Activated CD8-positive, alpha-beta memory T cell treated with anti-CD3 and anti-CD28 coated beads, Interleukin-2, amount 50 U/mL, for 48 hours (primary cell): ENCODE measurements around the gene TMEM198.
A peak's percentile ranks its signal among the peaks of the same experiment; 100 is the strongest.

ENCODE experiments used
- DNase-seq: peaks from one replicate; pipeline ENCODE4 v3.0.0-alpha.2; 2020

The TMEM198 gene

DNA sequence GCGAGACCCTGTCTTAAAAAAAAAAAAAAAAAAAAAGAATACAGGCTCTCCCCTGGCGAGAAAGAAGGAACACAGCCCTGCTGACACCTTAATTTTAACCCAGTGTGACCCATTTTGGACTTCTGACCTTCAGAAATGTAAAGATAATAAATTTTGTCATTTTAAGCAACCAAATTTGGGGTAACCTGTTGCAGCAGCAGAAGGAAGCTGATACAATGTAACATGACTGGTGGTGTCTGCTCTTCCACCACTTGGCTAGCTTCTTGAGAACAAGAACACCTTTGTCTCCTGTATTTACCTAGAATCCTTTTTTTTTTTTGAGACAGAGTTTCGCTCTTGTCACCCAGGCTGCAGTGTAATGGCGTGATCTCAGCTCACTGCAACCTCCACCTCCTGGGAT lies 47.3 kb downstream of the TMEM198 start:
- no peak for DNase-seq

GRCh38 chr2:219592736-219593135 lies 48.9 kb downstream of the TMEM198 start:
- no peak for DNase-seq

DNA sequence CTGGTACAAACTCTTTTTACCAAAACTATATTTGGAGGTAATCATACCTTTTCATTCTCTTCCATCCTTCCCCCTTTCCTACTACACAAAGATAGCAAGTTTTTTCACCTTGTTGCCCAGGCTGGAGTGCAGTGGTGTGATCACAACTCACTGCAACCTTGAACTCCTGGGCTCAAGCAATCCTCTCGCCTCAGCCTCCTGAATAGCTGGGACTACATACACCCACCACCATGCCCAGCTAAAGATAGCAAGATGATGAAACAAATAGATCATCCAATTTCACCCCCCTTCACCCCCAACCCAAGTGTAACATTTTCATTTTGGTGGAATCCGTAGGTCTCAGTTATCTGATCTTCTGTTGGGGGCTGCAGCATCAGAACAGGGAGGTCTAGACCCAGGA lies 49.3 kb downstream of the TMEM198 start:
- DNase-seq, result no peak

- no peak for DNase-seq
Measured at GRCh38 chr2:219595256-219595655, 51.4 kb downstream of the TMEM198 start.

DNA sequence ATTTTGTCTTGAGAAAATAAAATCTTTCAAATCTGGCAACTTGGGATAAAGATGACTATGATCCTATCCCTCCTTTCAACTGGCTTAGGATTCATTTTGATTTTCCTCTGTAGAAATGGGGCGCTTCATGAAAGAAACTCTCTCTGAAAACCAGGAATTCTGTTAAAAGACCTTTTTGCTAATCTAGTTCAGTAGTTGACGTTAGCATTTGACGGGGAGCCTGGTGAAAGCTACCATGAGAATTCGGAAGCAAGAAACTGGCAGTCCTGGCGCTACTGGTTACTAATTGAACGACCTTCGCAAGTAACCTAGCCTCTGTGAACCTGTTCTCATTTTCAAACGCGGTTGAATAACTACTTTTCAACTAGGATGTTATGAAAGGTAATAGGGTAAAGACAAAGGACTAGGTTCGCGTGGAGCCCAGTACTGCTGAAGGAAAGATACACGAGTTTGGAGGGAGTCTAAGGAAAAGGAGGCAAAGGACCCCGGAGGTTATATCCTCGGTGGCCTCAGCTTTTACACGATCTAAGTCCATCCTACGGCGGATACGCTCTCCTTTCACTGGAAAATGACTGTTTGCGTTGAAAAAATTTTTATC lies 53.2 kb downstream of the TMEM198 start:
- no peak for DNase-seq

DNA sequence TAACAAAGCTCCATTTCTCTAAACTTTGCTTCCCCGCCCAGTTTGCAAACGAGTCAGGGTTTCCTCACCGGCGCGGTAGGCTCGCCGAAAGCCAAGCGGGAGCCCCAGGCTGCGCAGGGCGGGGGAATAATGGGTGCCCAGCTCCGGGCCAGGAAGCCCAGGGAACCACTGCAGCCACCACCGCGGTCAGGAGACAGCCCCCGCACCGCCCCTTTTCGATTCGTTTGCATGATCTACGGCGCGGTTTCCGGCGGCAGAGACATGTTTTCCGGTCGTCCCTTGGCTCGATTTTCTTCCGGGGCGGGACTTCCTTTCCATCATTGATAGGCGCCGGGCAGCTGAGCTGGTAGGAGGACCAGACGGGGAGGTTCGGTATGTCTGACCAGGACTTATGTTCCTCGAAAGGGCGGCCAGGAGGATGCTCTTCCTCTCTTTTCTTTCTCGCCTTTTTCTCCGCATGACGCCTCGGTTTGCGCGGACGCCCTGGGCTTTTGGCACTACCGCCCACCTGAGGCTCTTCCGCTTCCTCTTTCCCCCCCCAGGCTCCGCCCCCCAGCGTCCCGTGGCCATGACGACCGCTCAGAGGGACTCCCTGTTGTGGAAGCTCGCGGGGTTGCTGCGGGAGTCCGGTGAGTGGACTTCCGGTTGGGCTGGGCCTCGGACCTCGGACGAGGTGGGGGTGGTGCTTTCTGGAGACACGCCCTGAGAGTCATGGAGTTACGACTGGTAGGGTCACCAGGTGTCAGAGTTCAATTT lies 53.9 kb downstream of the TMEM198 start, which contains the start of gene STK11IP:
TSS of gene STK11IP (plus strand) at position 306 of the 756 bp plus-strand sequence. CDS start at position 569, 263 bp downstream.
- DNase-seq, result peak; percentile 93

DNA sequence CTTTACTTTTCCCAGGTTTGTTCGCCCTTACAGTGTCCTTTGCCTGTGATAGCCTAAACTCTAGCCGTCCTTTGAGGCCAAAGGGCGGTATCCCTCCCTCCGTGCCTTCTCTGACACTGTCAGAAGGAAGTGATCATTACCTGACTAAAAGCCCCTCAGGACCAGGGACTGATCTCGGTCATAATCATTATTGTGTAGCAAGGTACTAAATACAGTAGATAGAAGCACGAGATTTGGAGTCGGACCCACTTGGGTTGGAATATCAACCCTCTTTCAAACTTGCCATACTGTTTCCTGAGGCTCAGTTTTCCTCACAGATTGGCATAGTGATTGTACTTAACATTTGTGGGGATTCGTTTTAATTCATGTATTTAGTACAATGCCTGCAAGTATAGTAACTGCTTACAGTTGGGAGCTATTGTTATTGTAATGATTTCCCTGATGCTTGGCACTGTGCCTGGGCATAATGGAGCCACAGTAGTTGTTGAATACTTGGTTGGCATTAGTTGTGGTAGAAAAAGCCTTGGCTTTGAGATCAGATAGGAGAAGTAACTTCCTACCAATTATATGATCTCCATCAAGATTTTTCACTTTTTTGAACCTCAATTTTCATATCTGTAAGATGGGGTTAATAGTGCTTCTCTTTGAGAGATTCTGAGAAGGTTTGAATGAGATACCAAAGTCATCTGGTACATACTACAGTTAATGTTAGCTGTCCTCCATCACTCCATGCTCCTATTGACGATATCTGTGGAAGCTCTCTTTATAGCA lies 54.7 kb downstream of the TMEM198 start:
- DNase-seq, result no peak
